Mesenchymal stem cell (in vitro differentiated cells and primary cell): ENCODE data around the gene HTR3B.
"Not testable (repeated sequence)": the region's sequence is repeated elsewhere in the genome, so short reads cannot be mapped to it uniquely, and the experiment has no call there.

Experiments
- DNase-seq: peaks from one replicate; pipeline ENCODE4 v3.0.0-alpha.2; 2013
- H2AFZ ChIP-seq: one replicate; pipeline ENCODE4 v1.6.1; 2013; ENCODE audit warnings: low read depth, mild to moderate bottlenecking, control low read depth, inconsistent platforms, low read length, moderate library complexity
- H2AK5ac ChIP-seq: 2 replicates; pipeline ENCODE4 v1.6.1; 2013; ENCODE audit warnings: low read length, moderate library complexity, mild to moderate bottlenecking, inconsistent platforms; ENCODE audit not compliant: severe bottlenecking
- H2BK120ac ChIP-seq: one replicate; pipeline ENCODE4 v1.6.1; 2013; ENCODE audit warnings: low read depth, mild to moderate bottlenecking, inconsistent platforms, low read length, moderate library complexity
- H2BK12ac ChIP-seq, 2 experiments: one replicate each; pipeline ENCODE4 v1.6.1; 2013; ENCODE audit warnings: inconsistent platforms in 2 of 2, low read length in 2 of 2, mild to moderate bottlenecking in 2 of 2, moderate library complexity in 2 of 2, control low read depth in 1 of 2
- H2BK15ac ChIP-seq: one replicate; pipeline ENCODE4 v1.6.1; 2013; ENCODE audit warnings: mild to moderate bottlenecking, low read depth, inconsistent platforms; ENCODE audit not compliant: poor library complexity, severe bottlenecking
- H2BK5ac ChIP-seq: 2 replicates; pipeline ENCODE4 v1.6.1; 2013; ENCODE audit warnings: low read depth, mild to moderate bottlenecking, low read length, control low read depth, inconsistent platforms; ENCODE audit not compliant: poor library complexity, severe bottlenecking
- H3K14ac ChIP-seq, 2 experiments: one replicate each; pipeline ENCODE4 v1.6.1; 2013; ENCODE audit warnings: inconsistent platforms in 2 of 2, low read length in 2 of 2, control low read depth in 1 of 2, mild to moderate bottlenecking in 1 of 2, moderate library complexity in 1 of 2
- H3K18ac ChIP-seq, 2 experiments: one replicate each; pipeline ENCODE4 v1.6.1; 2013; ENCODE audit warnings: inconsistent platforms in 2 of 2, low read length in 2 of 2, control low read depth in 1 of 2, low read depth in 1 of 2, mild to moderate bottlenecking in 1 of 2
- H3K23ac ChIP-seq, 2 experiments: one replicate each; pipeline ENCODE4 v1.6.1; 2013; ENCODE audit warnings: inconsistent platforms in 2 of 2, low read length in 2 of 2, mild to moderate bottlenecking in 2 of 2, moderate library complexity in 2 of 2, control low read depth in 1 of 2
- H3K27ac ChIP-seq: 2 replicates; pipeline ENCODE4 v1.5.1; 2013; ENCODE audit warnings: mild to moderate bottlenecking, moderate library complexity, low read length, control low read depth, inconsistent platforms; ENCODE audit not compliant: poor library complexity, severe bottlenecking
- H3K27me3 ChIP-seq, 2 experiments: 2 replicates each; pipeline versions ENCODE4 v1.6.1 to v1.7.0; 2013; ENCODE audit warnings: low read length in 2 of 2, mild to moderate bottlenecking in 2 of 2, moderate library complexity in 2 of 2, control low read depth in 1 of 2, inconsistent platforms in 1 of 2; ENCODE audit not compliant: control insufficient read depth in 1 of 2, insufficient read depth in 1 of 2
- H3K36me3 ChIP-seq, 2 experiments: 2 replicates each; pipeline versions ENCODE4 v1.6.1 to v1.7.0; 2013; ENCODE audit warnings: low read length in 2 of 2, control low read depth in 1 of 2, inconsistent platforms in 1 of 2, low read depth in 1 of 2, mild to moderate bottlenecking in 1 of 2; ENCODE audit not compliant: insufficient read depth in 2 of 2, control insufficient read depth in 1 of 2
- H3K4ac ChIP-seq, 2 experiments: one replicate each; pipeline ENCODE4 v1.6.1; 2013; ENCODE audit warnings: inconsistent platforms in 2 of 2, low read length in 2 of 2, mild to moderate bottlenecking in 2 of 2, moderate library complexity in 2 of 2, control low read depth in 1 of 2, low read depth in 1 of 2
- H3K4me1 ChIP-seq: 2 replicates; pipeline ENCODE4 v1.6.1; 2013; ENCODE audit warnings: low read depth, low read length, control low read depth; ENCODE audit not compliant: control insufficient read depth, insufficient read depth
- H3K4me2 ChIP-seq: 2 replicates; pipeline ENCODE4 v1.6.1; 2013; ENCODE audit warnings: low read length, mild to moderate bottlenecking, inconsistent platforms; ENCODE audit not compliant: poor library complexity, severe bottlenecking
- H3K4me3 ChIP-seq, 2 experiments: 2 replicates each; pipeline versions ENCODE4 v1.5.1 to v1.7.0; 2013; ENCODE audit warnings: low read length in 2 of 2, mild to moderate bottlenecking in 2 of 2, control low read depth in 1 of 2, low read depth in 1 of 2; ENCODE audit not compliant: insufficient read depth in 1 of 2
- H3K79me1 ChIP-seq: replicated peaks from 2 replicates; pipeline ENCODE4 v1.6.1; 2013; ENCODE audit warnings: mild to moderate bottlenecking, control low read depth, low read length, inconsistent platforms; ENCODE audit not compliant: poor library complexity, severe bottlenecking
- H3K9ac ChIP-seq: 2 replicates; pipeline ENCODE4 v1.7.0; 2013; ENCODE audit warnings: mild to moderate bottlenecking, low read length, moderate library complexity
- H3K9me3 ChIP-seq: 2 replicates; pipeline ENCODE4 v1.7.0; 2013; ENCODE audit warnings: mild to moderate bottlenecking, low read length; ENCODE audit not compliant: control insufficient read depth
- H4K8ac ChIP-seq: one replicate; pipeline ENCODE4 v1.6.1; 2013; ENCODE audit warnings: inconsistent platforms, mild to moderate bottlenecking, low read length, moderate library complexity
- H4K91ac ChIP-seq: one replicate; pipeline ENCODE4 v1.6.1; 2013; ENCODE audit warnings: mild to moderate bottlenecking, low read length, inconsistent platforms
- WGBS: methylation state at CpG from one replicate; pipeline ENCODE4 v1.1.7; 2013; ENCODE audit warnings: mixed read lengths; 5-methylcytosine and 5-hydroxymethylcytosine counted together

HTR3B gene

DNA sequence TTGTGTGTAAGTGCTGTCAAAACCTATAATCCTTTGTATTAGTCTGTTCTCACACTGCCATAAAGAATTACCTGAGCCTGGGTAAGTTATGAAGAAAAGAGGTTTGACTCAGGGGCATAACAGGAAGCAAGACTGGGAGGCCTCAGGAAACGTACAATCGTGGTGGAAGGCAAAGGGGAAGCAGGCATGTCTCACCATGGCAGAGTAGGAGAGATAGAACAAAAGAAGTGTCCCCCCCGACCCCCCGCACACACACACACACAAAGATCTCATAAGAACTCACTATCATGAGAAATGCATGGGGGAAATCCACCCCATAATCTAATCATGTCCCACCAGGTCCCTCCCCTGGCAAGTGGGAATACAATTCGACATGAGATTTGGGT lies 26.9 kb upstream of the HTR3B start:
- no peak overlapping the region for H4K91ac ChIP-seq
- WGBS: 86% methylated on average over 5 of the region's 5 CpGs
- no peak overlapping the region for H2AFZ ChIP-seq
- H3K14ac ChIP-seq: no peak overlapping the region
- H3K4me3 ChIP-seq: no peak overlapping the region
- no peak overlapping the region for H3K4me2 ChIP-seq
- no peak overlapping the region for H4K8ac ChIP-seq
- H3K4ac ChIP-seq: no peak overlapping the region
- H3K27ac ChIP-seq: no peak overlapping the region
- H3K23ac ChIP-seq: no peak overlapping the region
- H3K36me3 ChIP-seq: no peaks in the 10 kb centered on the region
- no peak overlapping the region for H3K18ac ChIP-seq
- DNase-seq: no peak
- H2BK120ac ChIP-seq: no peak overlapping the region
- no peaks in the 10 kb centered on the region for H3K9me3 ChIP-seq
- H3K27me3 ChIP-seq: no peaks in the 10 kb centered on the region
- peaks cover 4% of the 10 kb centered on the region for H3K79me1 ChIP-seq
- H2BK5ac ChIP-seq: no peak overlapping the region
- no peak overlapping the region for H2BK15ac ChIP-seq
- H3K9ac ChIP-seq: no peak overlapping the region
- peaks cover 7% of the 10 kb centered on the region for H3K4me1 ChIP-seq
- no peak overlapping the region for H2BK12ac ChIP-seq
- H2AK5ac ChIP-seq: no peak overlapping the region

DNA sequence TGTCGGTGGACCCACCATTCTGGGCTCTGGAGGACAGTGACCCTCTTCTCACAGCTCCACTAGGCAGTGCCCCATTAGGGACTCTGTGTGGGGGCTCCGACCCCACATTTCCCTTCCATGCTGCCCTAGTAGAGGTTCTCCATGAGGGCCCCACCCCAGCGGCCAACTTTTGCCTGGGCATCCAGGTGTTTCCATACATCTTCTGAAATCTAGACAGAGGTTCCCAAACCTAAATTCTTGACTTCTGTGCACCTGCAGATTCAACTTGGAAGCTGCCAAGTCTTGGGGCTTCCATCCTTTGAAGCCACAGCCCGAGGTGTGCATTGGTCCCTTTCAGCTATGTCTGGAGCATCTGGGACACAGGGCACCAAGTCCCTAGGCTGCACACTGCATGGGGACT lies 25.1 kb upstream of the HTR3B start:
- H2BK15ac ChIP-seq, H2BK120ac ChIP-seq, H4K91ac ChIP-seq, H2AK5ac ChIP-seq, H3K27me3 ChIP-seq, H3K27ac ChIP-seq, H3K79me1 ChIP-seq, H3K23ac ChIP-seq, H3K4ac ChIP-seq, H3K14ac ChIP-seq, H3K36me3 ChIP-seq, H3K4me1 ChIP-seq, H3K4me2 ChIP-seq, H2BK12ac ChIP-seq, H2BK5ac ChIP-seq, H3K9ac ChIP-seq, H4K8ac ChIP-seq, H3K9me3 ChIP-seq, H3K18ac ChIP-seq, H3K4me3 ChIP-seq, H2AFZ ChIP-seq, DNase-seq: not testable (repeated sequence)
- WGBS: 92% methylated on average over 4 of the region's 4 CpGs

DNA sequence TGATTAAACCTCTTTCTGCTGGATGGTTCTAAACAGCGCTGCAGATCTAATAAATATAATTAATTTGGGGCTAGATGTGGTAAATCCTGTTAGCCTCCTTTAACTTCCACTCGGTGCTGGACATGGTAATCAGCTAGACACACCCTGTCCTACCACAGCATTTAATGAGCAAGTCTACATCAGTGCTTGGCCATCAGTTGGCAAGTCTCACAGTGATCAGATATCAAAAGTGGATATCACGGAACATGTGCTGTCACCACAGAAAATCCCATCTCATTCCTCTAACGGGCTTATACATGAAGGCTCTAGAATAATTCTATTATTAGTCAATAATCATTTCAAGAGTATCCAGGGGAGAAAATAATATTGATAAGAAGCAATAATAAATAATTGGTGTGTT lies 23.6 kb upstream of the HTR3B start:
- Histone ChIP-seq H2BK5ac (no peak overlapping the region), H2AFZ (no peak overlapping the region), H3K4me3 (no peak overlapping the region), H3K4ac (no peak overlapping the region), H3K9me3 (no peaks in the 10 kb centered on the region), H2BK120ac (no peak overlapping the region), H2BK15ac (no peak overlapping the region), H3K4me2 (no peak overlapping the region), H3K27ac (no peak overlapping the region), H3K18ac (no peak overlapping the region), H3K36me3 (no peaks in the 10 kb centered on the region), H2AK5ac (no peak overlapping the region), H3K9ac (no peak overlapping the region), H4K8ac (no peak overlapping the region), H3K79me1 (peaks cover 4% of the 10 kb centered on the region), H2BK12ac (no peak overlapping the region), H3K27me3 (no peaks in the 10 kb centered on the region), H3K14ac (no peak overlapping the region), H3K4me1 (peaks cover 5% of the 10 kb centered on the region), H4K91ac (no peak overlapping the region), H3K23ac (no peak overlapping the region)
- 83% methylated on average over 1 of the region's 4 CpGs for WGBS
- no peak for DNase-seq

GRCh38 chr11:113881856-113882255 lies 22.7 kb upstream of the HTR3B start:
- no peak overlapping the region for H2AFZ ChIP-seq
- no peaks in the 10 kb centered on the region for H3K9me3 ChIP-seq
- no peak overlapping the region for H2BK5ac ChIP-seq
- no peak overlapping the region for H3K14ac ChIP-seq
- H3K4me3 ChIP-seq: no peak overlapping the region
- H3K9ac ChIP-seq: no peak overlapping the region
- no peak overlapping the region for H3K23ac ChIP-seq
- H2AK5ac ChIP-seq: no peak overlapping the region
- H3K4ac ChIP-seq: no peak overlapping the region
- no peak overlapping the region for H3K18ac ChIP-seq
- no peaks in the 10 kb centered on the region for H3K79me1 ChIP-seq
- H3K4me2 ChIP-seq: no peak overlapping the region
- H4K8ac ChIP-seq: no peak overlapping the region
- 82% methylated on average over 1 of the region's 1 CpG for WGBS
- H3K27ac ChIP-seq: no peak overlapping the region
- H4K91ac ChIP-seq: no peak overlapping the region
- H3K4me1 ChIP-seq: peaks cover 3% of the 10 kb centered on the region
- H3K27me3 ChIP-seq: no peaks in the 10 kb centered on the region
- DNase-seq: no peak
- H2BK15ac ChIP-seq: no peak overlapping the region
- H3K36me3 ChIP-seq: no peaks in the 10 kb centered on the region
- no peak overlapping the region for H2BK12ac ChIP-seq
- H2BK120ac ChIP-seq: no peak overlapping the region
